Calu3 (cell line): ENCODE results near the gene MEN1. TPM values are rescaled to one million over a fixed set of nuclear protein-coding genes. Genes with fewer than 3 reads are reported as not detected.

Experiments used
- BruUV-seq: library from RNA; stranded (reverse); fragments of 400-500 nt; replicated peaks from 2 replicates; lab custom pipeline; 2021; lab: Mats Ljungman, UMichigan
- CTCF ChIA-PET: fragments of 300-600 bp; sonication (Branson Sonifier 250); formaldehyde crosslinking; loops from one replicate; lab custom pipeline; 2022; ENCODE audit warnings: antibody characterized with exemption; lab: Charles Lee
- DNase-seq: peaks from one replicate; pipeline ENCODE4 v3.0.0; 2022
- H3K27ac Mint-ChIP-seq: one replicate; pipeline ENCODE4 v1.8.0; 2022; ENCODE audit warnings: mixed read lengths; ENCODE audit not compliant: unreplicated experiment
- H3K27me3 Mint-ChIP-seq: one replicate; pipeline ENCODE4 v1.8.0; 2022; ENCODE audit warnings: mixed read lengths; ENCODE audit not compliant: unreplicated experiment
- H3K36me3 Mint-ChIP-seq: one replicate; pipeline ENCODE4 v1.8.0; 2022; ENCODE audit warnings: mild to moderate bottlenecking, moderate library complexity, mixed read lengths; ENCODE audit not compliant: insufficient read depth, unreplicated experiment
- H3K4me1 Mint-ChIP-seq: one replicate; pipeline ENCODE4 v1.8.0; 2022; ENCODE audit warnings: mild to moderate bottlenecking, low read depth, mixed read lengths; ENCODE audit not compliant: unreplicated experiment
- H3K4me3 Mint-ChIP-seq: one replicate; pipeline ENCODE4 v1.8.0; 2022; ENCODE audit warnings: mild to moderate bottlenecking, low read depth, moderate library complexity, mixed read lengths; ENCODE audit not compliant: unreplicated experiment
- H3K9me3 Mint-ChIP-seq: one replicate; pipeline ENCODE4 v1.8.0; 2022; ENCODE audit warnings: low read depth, mixed read lengths; ENCODE audit not compliant: unreplicated experiment
- CTCF ChIP-seq: fragments of 200-600 bp; IDR thresholded peaks from one replicate; pipeline ENCODE4 v1.8.0; 2022; ENCODE audit warnings: antibody characterized with exemption; ENCODE audit not compliant: unreplicated experiment
- intact Hi-C: fragments of 100-400 bp; cut with micrococcal nuclease; formaldehyde crosslinking; loops from one replicate; pipeline ENCODE4 v1.10.0; 2022; ENCODE audit not compliant: unreplicated experiment
- total RNA-seq: library from RNA; stranded (reverse); gene quantifications from 2 replicates; pipeline ENCODE4 v1.2.3, GENCODE V29; 2022

Gene MEN1
- total RNA-seq, 1 experiment from 2014 or later: 39.8 TPM

- CTCF ChIA-PET: interaction anchor here (0.6 to 0.9 kb wide), 7 partner anchors 9 to 863 kb away, joined by 3 to 6 read pairs (median 3); partner anchors contain the start of genes BATF2, CDC42BPG and SF1
- Mint-ChIP-seq H3K36me3 (no peaks in the 10 kb centered on the region), H3K4me1 (no peaks in the 10 kb centered on the region), H3K27me3 (no peaks in the 10 kb centered on the region), H3K27ac (no peak overlapping the region), H3K9me3 (no peaks in the 10 kb centered on the region), H3K4me3 (no peak overlapping the region)
- DNase-seq: peak; percentile 78
- BruUV-seq: no TSS peak
- intact Hi-C loops: loop anchor here (5.0 kb wide), 1 partner anchor 330 kb away; the partner anchor contains the start of gene ZNHIT2
- TF ChIP-seq CTCF: peak; percentile 74
Measured at GRCh38 chr11:64787526-64788320, 22.6 kb downstream of the MEN1 start.

DNA sequence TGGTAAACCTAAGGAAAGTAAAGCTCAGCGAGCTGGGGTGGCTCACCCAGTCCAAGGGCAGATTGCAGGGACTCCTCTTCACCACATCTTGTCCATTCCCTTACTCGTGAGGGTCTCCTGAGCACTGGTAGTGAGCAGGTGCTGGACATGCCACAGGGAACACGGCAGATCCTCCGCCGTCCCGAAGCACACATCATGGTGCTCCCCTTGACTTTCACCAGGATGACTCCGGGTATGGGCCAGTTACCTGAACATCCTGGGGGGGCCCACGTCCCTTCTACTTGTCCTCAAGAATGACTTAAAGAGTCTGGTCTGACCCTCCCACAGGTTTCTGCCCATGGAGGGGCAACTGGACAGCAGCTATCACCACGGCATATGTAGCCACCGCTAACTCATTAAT, 24.0 kb downstream of the MEN1 start:
- Mint-ChIP-seq H3K27ac (no peak overlapping the region), H3K36me3 (no peaks in the 10 kb centered on the region), H3K4me1 (no peaks in the 10 kb centered on the region), H3K9me3 (no peaks in the 10 kb centered on the region), H3K27me3 (no peaks in the 10 kb centered on the region), H3K4me3 (no peak overlapping the region)
- CTCF ChIA-PET: no interaction called here
- DNase-seq: no peak
- TF ChIP-seq CTCF: no peak
- no TSS peak for BruUV-seq
- intact Hi-C loops: loop anchor here (5.0 kb wide), 1 partner anchor 331 kb away; the partner anchor contains the start of gene ZNHIT2

GRCh38 chr11:64784813-64785581, 25.4 kb downstream of the MEN1 start:
- Mint-ChIP-seq H3K27me3 (no peaks in the 10 kb centered on the region), H3K4me1 (no peaks in the 10 kb centered on the region), H3K9me3 (no peaks in the 10 kb centered on the region), H3K36me3 (peaks cover 4% of the 10 kb centered on the region), H3K4me3 (no peak overlapping the region), H3K27ac (no peak overlapping the region)
- CTCF ChIA-PET: interaction anchor here (0.7 kb wide), 1 partner anchor 423 kb away, joined by 5 read pairs; no protein-coding TSS in a partner anchor
- intact Hi-C loops: loop anchor here (5.0 kb wide), 1 partner anchor 332 kb away; the partner anchor contains the start of gene ZNHIT2
- no peak for DNase-seq
- no TSS peak for BruUV-seq
- no peak for TF ChIP-seq CTCF

- Mint-ChIP-seq H3K4me3 (peak within 1 kb of the TSS; percentile 90), H3K27me3 (no peaks in the 10 kb centered on the region), H3K36me3 (peaks cover 63% of the 10 kb centered on the region), H3K4me1 (peaks cover 28% of the 10 kb centered on the region), H3K9me3 (no peaks in the 10 kb centered on the region), H3K27ac (peak within 1 kb of the TSS; percentile 96)
- no peak for TF ChIP-seq CTCF
- CTCF ChIA-PET: interaction anchor here (0.6 to 1.1 kb wide), 8 partner anchors 9 to 547 kb away, joined by 3 to 7 read pairs (median 4); partner anchors contain the start of genes MEN1 and TM7SF2
- DNase-seq: peak; percentile 99
- intact Hi-C loops: no loop called here
- no TSS peak for BruUV-seq
Measured at GRCh38 chr11:64778473-64779298, 31.7 kb downstream of the MEN1 start, which contains the start of gene SF1. TSS of gene SF1 (minus strand) at chr11:64778542. CDS start at chr11:64778392, 150 bp downstream.
